ENCODE data around the gene EFNA2. TPM values are rescaled to one million over a fixed set of nuclear protein-coding genes. Genes with fewer than 3 reads are reported as not detected.
"Not testable (repeated sequence)": the region's sequence is repeated elsewhere in the genome, so short reads cannot be mapped to it uniquely, and the experiment has no call there.

The EFNA2 gene
- total RNA-seq, 1 experiment from 2014 or later: not detected

GRCh38 chr19:1304197-1304924 is 18.7 kb downstream of the EFNA2 start:
- H3K27ac ChIP-seq (ENCODE audit: low read length): no peak overlapping the region
- H3K9ac ChIP-seq (ENCODE audit: low read length): no peak overlapping the region
- H3K79me2 ChIP-seq (ENCODE audit: low read length): no peaks in the 10 kb centered on the region
- no peaks in the 10 kb centered on the region; the same call in 1 of the 2 replicates for H3K4me1 ChIP-seq (ENCODE audit: insufficient read depth, low read length)
- H3K4me3 ChIP-seq (ENCODE audit: low read length): no peak overlapping the region
- no TSS peak for BruUV-seq (replicated peaks)
- POLR2A ChIA-PET (ENCODE audit: unreplicated experiment): no interaction called here
- no peaks in the 10 kb centered on the region for H3K27me3 ChIP-seq (ENCODE audit: low read length)
- H3K4me2 ChIP-seq (ENCODE audit: low read length): no peak overlapping the region
- ATAC-seq: peak; percentile 61; the same call in 1 of the 2 replicates
- H3K36me3 ChIP-seq (ENCODE audit: low read depth, low read length): no peaks in the 10 kb centered on the region
- no peaks in the 10 kb centered on the region for H3K9me3 ChIP-seq (ENCODE audit: low read length)
- no peak overlapping the region for H2AFZ ChIP-seq (ENCODE audit: low read length)
- no peaks in the 10 kb centered on the region for H3F3A ChIP-seq (ENCODE audit: low read length, unreplicated experiment)
- H3K9me2 ChIP-seq (replicated peaks; ENCODE audit: low read length): no peaks in the 10 kb centered on the region
- intact Hi-C loops (cut with micrococcal nuclease): no loop called here
- DNase-seq: no peak
- TF ChIP-seq EZH2 (IDR thresholded peaks at IDR 0.05; ENCODE audit: low read length, unreplicated experiment): no peak
- no peak for TF ChIP-seq CTCF (conservative IDR thresholded peaks at IDR 0.05; ENCODE audit: low read depth, low read length)
- no peak for TF ChIP-seq EZH2phosphoT487 (IDR thresholded peaks at IDR 0.05; ENCODE audit: borderline replicate concordance, low read length)
- CTCF ChIA-PET: no interaction called here
- H4K20me1 ChIP-seq (ENCODE audit: low read length): no peaks in the 10 kb centered on the region

GRCh38 chr19:1305354-1305753 is 19.7 kb downstream of the EFNA2 start:
- ATAC-seq; intact Hi-C loops (cut with micrococcal nuclease); DNase-seq; H3K9me3 ChIP-seq (ENCODE audit: low read length); H3K27me3 ChIP-seq (ENCODE audit: low read length); H4K20me1 ChIP-seq (ENCODE audit: low read length); CTCF ChIA-PET; H3K4me3 ChIP-seq (ENCODE audit: low read length); H3K4me1 ChIP-seq (ENCODE audit: insufficient read depth, low read length); H3K27ac ChIP-seq (ENCODE audit: low read length); H3F3A ChIP-seq (ENCODE audit: low read length, unreplicated experiment); POLR2A ChIA-PET (ENCODE audit: unreplicated experiment); H3K4me2 ChIP-seq (ENCODE audit: low read length); H3K9ac ChIP-seq (ENCODE audit: low read length); H3K9me2 ChIP-seq (replicated peaks; ENCODE audit: low read length); H2AFZ ChIP-seq (ENCODE audit: low read length); BruUV-seq (replicated peaks); H3K36me3 ChIP-seq (ENCODE audit: low read depth, low read length); H3K79me2 ChIP-seq (ENCODE audit: low read length): not testable (repeated sequence)

- H4K20me1 ChIP-seq (ENCODE audit: low read length): no peaks in the 10 kb centered on the region
- no peak overlapping the region for H3K4me3 ChIP-seq (ENCODE audit: low read length)
- no peak overlapping the region for H3K27ac ChIP-seq (ENCODE audit: low read length)
- no peaks in the 10 kb centered on the region for H3K27me3 ChIP-seq (ENCODE audit: low read length)
- DNase-seq: no peak
- H3K4me1 ChIP-seq (ENCODE audit: insufficient read depth, low read length): no peaks in the 10 kb centered on the region; the same call in 1 of the 2 replicates
- H3K4me2 ChIP-seq (ENCODE audit: low read length): no peak overlapping the region
- BruUV-seq (replicated peaks): no TSS peak
- no peak overlapping the region for H2AFZ ChIP-seq (ENCODE audit: low read length)
- intact Hi-C loops (cut with micrococcal nuclease): no loop called here
- H3K79me2 ChIP-seq (ENCODE audit: low read length): no peaks in the 10 kb centered on the region
- TF ChIP-seq EZH2 (IDR thresholded peaks at IDR 0.05; ENCODE audit: low read length, unreplicated experiment) (no peak), EZH2phosphoT487 (IDR thresholded peaks at IDR 0.05; ENCODE audit: borderline replicate concordance, low read length) (no peak), CTCF (conservative IDR thresholded peaks at IDR 0.05; ENCODE audit: low read depth, low read length) (no peak)
- CTCF ChIA-PET: no interaction called here
- ATAC-seq: no peak
- no peaks in the 10 kb centered on the region for H3F3A ChIP-seq (ENCODE audit: low read length, unreplicated experiment)
- no peak overlapping the region for H3K9ac ChIP-seq (ENCODE audit: low read length)
- no peaks in the 10 kb centered on the region for H3K36me3 ChIP-seq (ENCODE audit: low read depth, low read length)
- POLR2A ChIA-PET (ENCODE audit: unreplicated experiment): no interaction called here
- H3K9me2 ChIP-seq (replicated peaks; ENCODE audit: low read length): no peaks in the 10 kb centered on the region
- no peaks in the 10 kb centered on the region for H3K9me3 ChIP-seq (ENCODE audit: low read length)
These were observed 21.6 kb downstream of the EFNA2 start for GRCh38 chr19:1307320-1307719.

All from PC-3 (cell line).